GM12801 (cell line): ENCODE data around the gene FAM78A.

Source experiments
- CTCF ChIP-seq: IDR thresholded peaks from one replicate; pipeline ENCODE4 v1.5.1; 2011; ENCODE audit warnings: control low read depth; ENCODE audit not compliant: insufficient read length; ENCODE audit errors: extremely low read depth

Gene FAM78A

GRCh38 chr9:131226226-131226625 lies 50.1 kb downstream of the FAM78A start:
- no peak for TF ChIP-seq CTCF

GRCh38 chr9:131222460-131222859 lies 53.9 kb downstream of the FAM78A start:
- no peak for TF ChIP-seq CTCF

- no peak for TF ChIP-seq CTCF
These were observed 55.8 kb downstream of the FAM78A start for GRCh38 chr9:131220485-131220884.

GRCh38 chr9:131218370-131218769 lies 57.9 kb downstream of the FAM78A start:
- no peak for TF ChIP-seq CTCF

GRCh38 chr9:131217331-131218031 lies 58.8 kb downstream of the FAM78A start:
- no peak for TF ChIP-seq CTCF

GRCh38 chr9:131216806-131217205 lies 59.5 kb downstream of the FAM78A start:
- no peak for TF ChIP-seq CTCF

- no peak for TF ChIP-seq CTCF
These were observed 61.4 kb downstream of the FAM78A start for GRCh38 chr9:131214876-131215275.
